ENCODE results near the gene MATN1.

DNA sequence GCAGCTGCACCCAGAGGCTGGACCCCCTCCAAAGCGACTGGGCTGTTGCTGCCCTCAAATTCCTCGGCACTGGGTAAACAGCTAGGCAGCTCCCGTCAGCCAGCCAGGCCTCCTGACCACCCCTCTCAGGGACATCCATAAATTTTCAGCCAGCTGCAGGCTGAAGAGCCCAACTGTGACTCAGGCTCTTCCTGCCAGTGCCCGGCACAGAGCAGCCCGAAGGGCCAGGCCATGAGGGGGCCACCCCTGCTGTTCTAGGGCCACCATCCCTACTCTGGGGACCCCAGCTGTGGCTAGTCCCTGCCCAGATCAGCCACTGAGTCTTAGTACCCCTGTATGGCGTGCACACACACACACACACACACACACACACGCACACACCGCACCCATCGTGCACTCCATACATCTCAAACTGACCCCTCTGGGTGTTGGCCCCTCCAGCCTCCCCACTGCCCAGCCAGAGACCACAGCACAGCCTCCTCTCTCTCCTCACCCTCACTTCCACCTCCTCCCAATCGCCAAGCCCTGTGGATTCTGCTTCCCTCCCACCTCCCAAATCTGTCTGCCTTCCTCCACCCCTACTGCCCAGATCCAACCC is 40.4 kb upstream of the MATN1 start:
- TF ChIP-seq CTCF (IDR thresholded peaks at IDR 0.05) (no peak), POLR2AphosphoS5 (IDR thresholded peaks at IDR 0.05; ENCODE audit: insufficient read depth in 1 of 2, low read depth in 1 of 2) (peak in 1 of 2 donors; percentile 17), POLR2A (IDR thresholded peaks at IDR 0.05) (no peak)
